Activated naive CD8-positive, alpha-beta T cell treated with anti-CD3 and anti-CD28 coated beads, Interleukin-2, amount 50 U/mL, for 16 hours (primary cell): ENCODE measurements around the gene PARP12.

Experiments
- DNase-seq: peaks from one replicate; pipeline ENCODE4 v3.0.0-alpha.2; 2020; ENCODE audit warnings: low read depth, low spot score

The PARP12 gene

GRCh38 chr7:140015471-140015970 is 47.2 kb downstream of the PARP12 start:
- no peak for DNase-seq

GRCh38 chr7:140014123-140014522 is 48.6 kb downstream of the PARP12 start:
- DNase-seq, result no peak

- DNase-seq, result no peak
These were observed 49.1 kb downstream of the PARP12 start for GRCh38 chr7:140013676-140014075.

- DNase-seq, result no peak
These were observed 52.4 kb downstream of the PARP12 start for GRCh38 chr7:140010194-140010895.

GRCh38 chr7:140009735-140010134 is 53.0 kb downstream of the PARP12 start:
- DNase-seq, result no peak

- DNase-seq, result no peak
These were observed 53.8 kb downstream of the PARP12 start for GRCh38 chr7:140008755-140009610.

- DNase-seq, result no peak
These were observed 55.6 kb downstream of the PARP12 start for GRCh38 chr7:140007051-140007690.

GRCh38 chr7:140006600-140006999 is 56.2 kb downstream of the PARP12 start:
- DNase-seq, result no peak

GRCh38 chr7:140005754-140006503 is 56.8 kb downstream of the PARP12 start:
- no peak for DNase-seq

GRCh38 chr7:140005341-140005740 is 57.4 kb downstream of the PARP12 start:
- DNase-seq, result no peak

- no peak for DNase-seq
These were observed 58.1 kb downstream of the PARP12 start for GRCh38 chr7:140004672-140005071.

- no peak for DNase-seq
These were observed 58.8 kb downstream of the PARP12 start for GRCh38 chr7:140003913-140004382.

GRCh38 chr7:140000666-140001268 is 62.0 kb downstream of the PARP12 start:
- no peak for DNase-seq

- no peak for DNase-seq
These were observed 63.2 kb downstream of the PARP12 start for GRCh38 chr7:139999516-139999915.

GRCh38 chr7:139998572-139998971 is 64.2 kb downstream of the PARP12 start:
- no peak for DNase-seq

GRCh38 chr7:139995017-139995915 is 67.5 kb downstream of the PARP12 start:
- no peak for DNase-seq

GRCh38 chr7:139994356-139994755 is 68.4 kb downstream of the PARP12 start:
- no peak for DNase-seq

GRCh38 chr7:139993592-139993991 is 69.2 kb downstream of the PARP12 start:
- no peak for DNase-seq

- DNase-seq, result no peak
These were observed 69.6 kb downstream of the PARP12 start for GRCh38 chr7:139993169-139993568.
